Measurements from ENCODE around the gene TSC2.

The TSC2 gene

GRCh38 chr16:2088759-2089358 lies 41.1 kb downstream of the TSC2 start:
- H3K4me3 ChIP-seq (ENCODE audit: low read depth, low read length): no peak overlapping the region
- TF ChIP-seq CTCF (IDR thresholded peaks at IDR 0.05; ENCODE audit: low read depth, low read length): no peak
- no peak for DNase-seq (ENCODE audit: low read depth, low spot score)
- in situ Hi-C loops (cut with HindIII; ENCODE audit: low sequenced_read_pairs): no loop called here

- no peak overlapping the region for H3K4me3 ChIP-seq (ENCODE audit: low read depth, low read length)
- in situ Hi-C loops (cut with HindIII; ENCODE audit: low sequenced_read_pairs): no loop called here
- no peak for TF ChIP-seq CTCF (IDR thresholded peaks at IDR 0.05; ENCODE audit: low read depth, low read length)
- DNase-seq (ENCODE audit: low read depth, low spot score): no peak
Measured at GRCh38 chr16:2089706-2090480, 42.1 kb downstream of the TSC2 start.

- no peak overlapping the region for H3K4me3 ChIP-seq (ENCODE audit: low read depth, low read length)
- TF ChIP-seq CTCF (IDR thresholded peaks at IDR 0.05; ENCODE audit: low read depth, low read length): no peak
- DNase-seq (ENCODE audit: low read depth, low spot score): no peak
- in situ Hi-C loops (cut with HindIII; ENCODE audit: low sequenced_read_pairs): no loop called here
Measured at GRCh38 chr16:2090481-2090776, 42.6 kb downstream of the TSC2 start.

- DNase-seq (ENCODE audit: low read depth, low spot score): peak; percentile 46
- no peak overlapping the region for H3K4me3 ChIP-seq (ENCODE audit: low read depth, low read length)
- TF ChIP-seq CTCF (IDR thresholded peaks at IDR 0.05; ENCODE audit: low read depth, low read length): no peak
- in situ Hi-C loops (cut with HindIII; ENCODE audit: low sequenced_read_pairs): no loop called here
Measured at GRCh38 chr16:2090777-2091546, 43.2 kb downstream of the TSC2 start.

GRCh38 chr16:2091547-2092255 lies 43.9 kb downstream of the TSC2 start:
- in situ Hi-C loops (cut with HindIII; ENCODE audit: low sequenced_read_pairs): no loop called here
- DNase-seq (ENCODE audit: low read depth, low spot score): no peak
- H3K4me3 ChIP-seq (ENCODE audit: low read depth, low read length): no peak overlapping the region
- no peak for TF ChIP-seq CTCF (IDR thresholded peaks at IDR 0.05; ENCODE audit: low read depth, low read length)

- H3K4me3 ChIP-seq (ENCODE audit: low read depth, low read length): no peak overlapping the region
- DNase-seq (ENCODE audit: low read depth, low spot score): no peak
- in situ Hi-C loops (cut with HindIII; ENCODE audit: low sequenced_read_pairs): no loop called here
- no peak for TF ChIP-seq CTCF (IDR thresholded peaks at IDR 0.05; ENCODE audit: low read depth, low read length)
Measured at GRCh38 chr16:2092256-2092620, 44.5 kb downstream of the TSC2 start.

Data from astrocyte of the spinal cord (primary cell).